ENCODE measurements around the gene MTA2.

The MTA2 gene

GRCh38 chr11:62545437-62546243, 56.0 kb downstream of the MTA2 start:
- DNase-seq: peak; percentile 90

- DNase-seq: peak; percentile 30
Observed at GRCh38 chr11:62544581-62545436, 56.9 kb downstream of the MTA2 start.

GRCh38 chr11:62543680-62544444, 57.8 kb downstream of the MTA2 start:
- no peak for DNase-seq

Measured in HCEC 1CT (cell line).